Erythroblast (primary cell): Measurements from ENCODE around the gene PRPF6.

Source experiments
- GATA1 ChIP-seq: IDR thresholded peaks from 2 replicates; pipeline ENCODE4 v1.6.1; 2011; ENCODE audit warnings: low read depth, mild to moderate bottlenecking, control low read depth, low read length, moderate library complexity
- POLR2A ChIP-seq: IDR thresholded peaks from 2 replicates; pipeline ENCODE4 v1.6.1; 2011; ENCODE audit warnings: mild to moderate bottlenecking, low read length

DNA sequence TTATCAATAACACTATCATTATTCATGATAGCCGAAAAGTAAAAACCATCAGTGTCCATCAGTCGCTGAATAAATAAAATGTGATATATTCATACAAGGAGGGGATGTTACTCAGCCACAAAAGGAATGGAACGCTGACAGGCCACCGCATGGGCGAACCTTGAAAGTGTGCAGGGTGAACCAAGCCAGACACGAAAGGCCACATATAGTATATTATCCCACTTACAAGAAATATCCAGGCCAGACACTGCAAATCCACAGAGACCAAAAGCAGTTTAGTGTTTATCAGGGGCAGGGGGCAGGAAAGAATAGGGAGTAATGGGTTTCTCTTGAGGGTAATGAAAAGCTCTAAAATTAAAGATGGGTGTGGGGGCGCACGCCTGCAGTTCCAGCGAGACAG is 62.8 kb downstream of the PRPF6 start:
- no peak for TF ChIP-seq POLR2A
- TF ChIP-seq GATA1 = no peak
